ENCODE data around the gene DOCK3.
"Not testable (repeated sequence)": the region's sequence is repeated elsewhere in the genome, so short reads cannot be mapped to it uniquely, and the experiment has no call there.

- TF ChIP-seq, protein P1, sequence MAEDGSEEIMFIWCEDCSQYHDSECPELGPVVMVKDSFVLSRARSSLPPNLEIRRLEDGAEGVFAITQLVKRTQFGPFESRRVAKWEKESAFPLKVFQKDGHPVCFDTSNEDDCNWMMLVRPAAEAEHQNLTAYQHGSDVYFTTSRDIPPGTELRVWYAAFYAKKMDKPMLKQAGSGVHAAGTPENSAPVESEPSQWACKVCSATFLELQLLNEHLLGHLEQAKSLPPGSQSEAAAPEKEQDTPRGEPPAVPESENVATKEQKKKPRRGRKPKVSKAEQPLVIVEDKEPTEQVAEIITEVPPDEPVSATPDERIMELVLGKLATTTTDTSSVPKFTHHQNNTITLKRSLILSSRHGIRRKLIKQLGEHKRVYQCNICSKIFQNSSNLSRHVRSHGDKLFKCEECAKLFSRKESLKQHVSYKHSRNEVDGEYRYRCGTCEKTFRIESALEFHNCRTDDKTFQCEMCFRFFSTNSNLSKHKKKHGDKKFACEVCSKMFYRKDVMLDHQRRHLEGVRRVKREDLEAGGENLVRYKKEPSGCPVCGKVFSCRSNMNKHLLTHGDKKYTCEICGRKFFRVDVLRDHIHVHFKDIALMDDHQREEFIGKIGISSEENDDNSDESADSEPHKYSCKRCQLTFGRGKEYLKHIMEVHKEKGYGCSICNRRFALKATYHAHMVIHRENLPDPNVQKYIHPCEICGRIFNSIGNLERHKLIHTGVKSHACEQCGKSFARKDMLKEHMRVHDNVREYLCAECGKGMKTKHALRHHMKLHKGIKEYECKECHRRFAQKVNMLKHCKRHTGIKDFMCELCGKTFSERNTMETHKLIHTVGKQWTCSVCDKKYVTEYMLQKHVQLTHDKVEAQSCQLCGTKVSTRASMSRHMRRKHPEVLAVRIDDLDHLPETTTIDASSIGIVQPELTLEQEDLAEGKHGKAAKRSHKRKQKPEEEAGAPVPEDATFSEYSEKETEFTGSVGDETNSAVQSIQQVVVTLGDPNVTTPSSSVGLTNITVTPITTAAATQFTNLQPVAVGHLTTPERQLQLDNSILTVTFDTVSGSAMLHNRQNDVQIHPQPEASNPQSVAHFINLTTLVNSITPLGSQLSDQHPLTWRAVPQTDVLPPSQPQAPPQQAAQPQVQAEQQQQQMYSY (CRISPR knock-in tag; IDR thresholded peaks at IDR 0.05): not testable (repeated sequence)
- TF ChIP-seq, protein P2, sequence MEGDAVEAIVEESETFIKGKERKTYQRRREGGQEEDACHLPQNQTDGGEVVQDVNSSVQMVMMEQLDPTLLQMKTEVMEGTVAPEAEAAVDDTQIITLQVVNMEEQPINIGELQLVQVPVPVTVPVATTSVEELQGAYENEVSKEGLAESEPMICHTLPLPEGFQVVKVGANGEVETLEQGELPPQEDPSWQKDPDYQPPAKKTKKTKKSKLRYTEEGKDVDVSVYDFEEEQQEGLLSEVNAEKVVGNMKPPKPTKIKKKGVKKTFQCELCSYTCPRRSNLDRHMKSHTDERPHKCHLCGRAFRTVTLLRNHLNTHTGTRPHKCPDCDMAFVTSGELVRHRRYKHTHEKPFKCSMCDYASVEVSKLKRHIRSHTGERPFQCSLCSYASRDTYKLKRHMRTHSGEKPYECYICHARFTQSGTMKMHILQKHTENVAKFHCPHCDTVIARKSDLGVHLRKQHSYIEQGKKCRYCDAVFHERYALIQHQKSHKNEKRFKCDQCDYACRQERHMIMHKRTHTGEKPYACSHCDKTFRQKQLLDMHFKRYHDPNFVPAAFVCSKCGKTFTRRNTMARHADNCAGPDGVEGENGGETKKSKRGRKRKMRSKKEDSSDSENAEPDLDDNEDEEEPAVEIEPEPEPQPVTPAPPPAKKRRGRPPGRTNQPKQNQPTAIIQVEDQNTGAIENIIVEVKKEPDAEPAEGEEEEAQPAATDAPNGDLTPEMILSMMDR (IDR thresholded peaks at IDR 0.05): not testable (repeated sequence)
- not testable (repeated sequence) for TF ChIP-seq FOXK1, TEAD1, ZNF121 (CRISPR knock-in tag; IDR thresholded peaks at IDR 0.05)
- TF ChIP-seq, protein P3, sequence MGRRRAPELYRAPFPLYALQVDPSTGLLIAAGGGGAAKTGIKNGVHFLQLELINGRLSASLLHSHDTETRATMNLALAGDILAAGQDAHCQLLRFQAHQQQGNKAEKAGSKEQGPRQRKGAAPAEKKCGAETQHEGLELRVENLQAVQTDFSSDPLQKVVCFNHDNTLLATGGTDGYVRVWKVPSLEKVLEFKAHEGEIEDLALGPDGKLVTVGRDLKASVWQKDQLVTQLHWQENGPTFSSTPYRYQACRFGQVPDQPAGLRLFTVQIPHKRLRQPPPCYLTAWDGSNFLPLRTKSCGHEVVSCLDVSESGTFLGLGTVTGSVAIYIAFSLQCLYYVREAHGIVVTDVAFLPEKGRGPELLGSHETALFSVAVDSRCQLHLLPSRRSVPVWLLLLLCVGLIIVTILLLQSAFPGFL (CRISPR knock-in tag; IDR thresholded peaks at IDR 0.05; ENCODE audit: borderline replicate concordance): not testable (repeated sequence)
Measured at GRCh38 chr3:50922071-50922470, 247.3 kb downstream of the DOCK3 start.

All from WTC11 (cell line).